ENCODE data around the gene ADAMTS12. TPM values are rescaled to one million over a fixed set of nuclear protein-coding genes. Genes with fewer than 3 reads are reported as not detected.

The ADAMTS12 gene
- total and polyA plus RNA-seq, 10 of the 15 experiments (the other 5 are each of a cell fraction or from before 2014, with no cell fraction given): 0.11 to 35.8 (median 20.7) TPM

DNA sequence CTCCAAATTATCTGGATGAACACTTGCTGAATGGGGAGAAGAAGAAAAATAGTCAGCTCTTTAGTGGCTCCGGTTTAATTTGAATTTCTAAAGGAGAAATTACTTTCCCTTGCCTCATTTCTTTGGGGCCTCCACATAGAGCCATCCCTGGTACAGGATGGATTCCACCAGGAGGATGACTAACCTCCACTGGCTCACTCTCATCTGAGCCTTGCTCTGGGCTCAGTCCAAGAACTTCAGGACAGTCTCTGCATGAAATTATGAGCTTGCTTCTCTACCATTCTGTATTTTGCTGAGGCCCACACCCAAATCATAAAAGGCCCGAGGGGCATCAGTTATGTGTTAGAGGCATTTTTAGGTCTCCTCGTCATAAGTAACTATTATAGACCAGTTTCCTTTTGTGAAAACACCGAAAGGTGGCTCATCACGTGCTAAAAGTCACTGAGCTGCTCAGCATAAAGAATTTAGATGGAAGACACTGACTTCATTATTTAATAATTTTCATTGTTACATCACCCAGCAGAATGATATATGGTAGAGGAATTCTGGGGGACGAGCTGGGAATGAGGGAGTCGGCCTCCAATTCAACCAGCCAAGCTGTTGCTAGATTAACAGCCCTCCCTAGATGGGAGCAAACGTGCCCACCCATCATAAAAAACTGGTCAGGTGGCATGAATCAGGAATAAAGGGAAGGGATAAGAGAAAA is 228.9 kb downstream of the ADAMTS12 start (continued):
- no peak for TF ChIP-seq KDM1A (IDR thresholded peaks at IDR 0.05; ENCODE audit: borderline replicate concordance)
- no peak for TF ChIP-seq HDGF (IDR thresholded peaks at IDR 0.05)
- no peak for TF ChIP-seq SIX5 (IDR thresholded peaks at IDR 0.05; ENCODE audit: low read depth, low read length, severe bottlenecking)
- TF ChIP-seq MXI1 (IDR thresholded peaks at IDR 0.05; ENCODE audit: low read depth, low read length): no peak
- TF ChIP-seq STAT3 (IDR thresholded peaks at IDR 0.05; ENCODE audit: low read depth, low read length): no peak
- TF ChIP-seq RUNX3 (IDR thresholded peaks at IDR 0.05; ENCODE audit: low read length): no peak

- Histone ChIP-seq H2AFZ (ENCODE audit: control insufficient read depth, low read depth, low read length) (no peak overlapping the region), H3K36me3 (ENCODE audit: control insufficient read depth in 2 of 2, insufficient read depth in 2 of 2, low read length in 1 of 2) (no peaks in the 10 kb centered on the region; a peak in 2 of 4 replicates), H3K4me3 (no peak overlapping the region), H3K4me1 (ENCODE audit: control insufficient read depth, insufficient read depth, low read length) (no peaks in the 10 kb centered on the region), H3K79me2 (ENCODE audit: control insufficient read depth, insufficient read depth, low read length) (no peaks in the 10 kb centered on the region), H3K27ac (ENCODE audit: control insufficient read depth, insufficient read depth) (no peak overlapping the region), H4K20me1 (ENCODE audit: control insufficient read depth, insufficient read depth) (no peaks in the 10 kb centered on the region), H3K27me3 (replicated peaks in 1 of 2; ENCODE audit: control insufficient read depth in 2 of 2, insufficient read depth in 2 of 2, low read length in 1 of 2) (no peaks in the 10 kb centered on the region), H3K9me3 (replicated peaks; ENCODE audit: control insufficient read depth, insufficient read depth, low read length) (no peaks in the 10 kb centered on the region), H3K9ac (ENCODE audit: control insufficient read depth, insufficient read depth, low read length) (no peak overlapping the region), H3K4me2 (ENCODE audit: control insufficient read depth, insufficient read depth) (no peak overlapping the region)
- SMC1A ChIA-PET (ENCODE audit: uncharacterized antibody, unreplicated experiment): interaction anchor here (1.0 to 1.6 kb wide), 2 partner anchors 12 to 22 kb away, joined by 3 to 4 read pairs; no protein-coding TSS in a partner anchor
- intact Hi-C loops (cut with micrococcal nuclease; ENCODE audit: unreplicated experiment) (no loop called here), in situ Hi-C loops (cut with MboI) (no loop called here)
- ATAC-seq: no peak
- POLR2A ChIA-PET: no interaction called here
- WGBS (ENCODE audit: insufficient coverage, insufficient replicate concordance, low lambda C conversion rate, missing lambda C conversion rate): 91% methylated on average over 2 of the region's 2 CpGs
- CTCF ChIA-PET: interaction anchor here (0.7 to 1.2 kb wide), 4 partner anchors 10 to 275 kb away, joined by 3 to 5 read pairs (median 4); no protein-coding TSS in a partner anchor
- no peak for DNase-seq (ENCODE audit: low read depth, low spot score)
- FAIRE-seq: no peak
- no TSS peak for BruUV-seq (replicated peaks)
- RAD21 ChIA-PET (ENCODE audit: unreplicated experiment): no interaction called here
- TF ChIP-seq KDM1A (IDR thresholded peaks at IDR 0.05; ENCODE audit: borderline replicate concordance) (no peak), CTCF (IDR thresholded peaks at IDR 0.05 in 2 of 3, conservative IDR thresholded peaks at IDR 0.05 in 1 of 3; ENCODE audit: control insufficient read depth in 2 of 3, extremely low read depth in 1 of 3, insufficient read depth in 1 of 3, low read depth in 3 of 3, low read length in 3 of 3) (no peak), SRF (IDR thresholded peaks at IDR 0.05; ENCODE audit: low read depth in 2 of 2, low read length in 2 of 2) (no peak), NFYA (IDR thresholded peaks at IDR 0.05; ENCODE audit: borderline replicate concordance, low read depth, low read length) (no peak), POLR2A (IDR thresholded peaks at IDR 0.05; ENCODE audit: low read depth, low read length) (no peak), FOS (IDR thresholded peaks at IDR 0.05; ENCODE audit: borderline replicate concordance, extremely low read depth, insufficient read length) (no peak), ZNF622 (IDR thresholded peaks at IDR 0.05) (no peak), ZNF24 (IDR thresholded peaks at IDR 0.05) (no peak), NR2C2 (IDR thresholded peaks at IDR 0.05; ENCODE audit: borderline replicate concordance, control insufficient read depth, insufficient read length, low read depth) (no peak), ZBTB4 (CRISPR knock-in tag; IDR thresholded peaks at IDR 0.05) (no peak), NBN (IDR thresholded peaks at IDR 0.05) (no peak)
These were observed 232.1 kb downstream of the ADAMTS12 start for GRCh38 chr5:33659526-33660169.
